Measurements from ENCODE around the gene CYB561A3.

CYB561A3 gene

GRCh38 chr11:61325649-61326414 lies 35.9 kb downstream of the CYB561A3 start:
- DNase-seq (ENCODE audit: low read depth) = no peak

GRCh38 chr11:61315260-61315659 lies 46.4 kb downstream of the CYB561A3 start:
- DNase-seq (ENCODE audit: low read depth) = no peak

GRCh38 chr11:61310749-61311148 lies 50.9 kb downstream of the CYB561A3 start:
- DNase-seq (ENCODE audit: low read depth) = no peak

GRCh38 chr11:61309739-61310138 lies 51.9 kb downstream of the CYB561A3 start:
- DNase-seq (ENCODE audit: low read depth) = no peak

- no peak for DNase-seq (ENCODE audit: low read depth)
Measured at GRCh38 chr11:61309141-61309540, 52.5 kb downstream of the CYB561A3 start.

GRCh38 chr11:61307354-61307753 lies 54.3 kb downstream of the CYB561A3 start:
- DNase-seq (ENCODE audit: low read depth) = no peak

- DNase-seq (ENCODE audit: low read depth) = no peak
Measured at GRCh38 chr11:61306221-61306620, 55.5 kb downstream of the CYB561A3 start.

- DNase-seq (ENCODE audit: low read depth) = no peak
Measured at GRCh38 chr11:61305417-61305816, 56.3 kb downstream of the CYB561A3 start.

- DNase-seq (ENCODE audit: low read depth) = no peak
Measured at GRCh38 chr11:61303725-61304124, 58.0 kb downstream of the CYB561A3 start.

GRCh38 chr11:61302550-61302949 lies 59.1 kb downstream of the CYB561A3 start:
- no peak for DNase-seq (ENCODE audit: low read depth)
